ENCODE measurements around the gene LILRB2. TPM values are rescaled to one million over a fixed set of nuclear protein-coding genes. Genes with fewer than 3 reads are reported as not detected.

LILRB2 gene
- total and polyA plus RNA-seq, 5 experiments from 2014 or later = 0.47 TPM; not detected in 3

DNA sequence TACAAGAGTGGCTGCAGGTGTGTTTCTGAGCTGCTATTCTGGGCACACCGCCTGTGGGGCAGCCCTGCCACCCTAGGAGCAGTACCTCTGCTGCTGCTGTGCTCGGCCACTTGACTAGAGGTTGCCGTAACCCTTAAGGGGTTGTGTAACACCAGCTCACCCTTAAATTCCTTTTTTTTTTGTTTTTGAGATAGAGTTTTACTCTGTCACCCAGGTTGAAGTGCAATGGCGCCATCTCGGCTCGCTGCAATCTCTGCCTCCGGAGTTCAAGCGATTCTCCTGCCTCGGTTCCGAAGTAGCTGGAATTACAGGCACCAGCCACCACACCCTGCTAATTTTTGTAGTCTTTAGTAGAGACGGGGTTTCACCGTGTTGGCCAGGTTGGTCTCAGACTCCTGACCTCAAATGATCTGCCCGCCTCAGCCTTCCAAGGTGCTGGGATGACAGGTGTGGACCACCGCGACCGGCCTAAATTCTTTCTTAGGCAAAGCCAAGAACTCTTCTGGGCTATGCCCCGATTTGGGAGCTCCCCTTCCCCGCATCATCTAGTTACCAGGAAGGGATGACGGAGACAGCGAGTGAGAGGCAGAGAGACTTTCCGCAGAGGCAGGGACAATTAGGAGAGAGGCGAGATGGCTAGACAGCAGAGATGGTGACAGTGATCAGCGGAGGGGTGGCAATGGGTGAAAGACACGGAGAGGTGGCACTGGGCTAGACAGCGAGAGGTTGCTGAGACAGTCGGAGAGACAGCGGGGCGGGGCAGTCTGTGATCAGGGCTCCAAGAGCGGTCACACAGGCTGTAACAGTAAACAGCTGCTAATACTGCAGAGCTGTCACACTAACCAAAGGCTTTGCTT is 36.4 kb upstream of the LILRB2 start:
- POLR2A ChIA-PET = no interaction called here
- H3K36me3 Mint-ChIP-seq = no peaks in the 10 kb centered on the region
- H3K4me3 Mint-ChIP-seq = no peak overlapping the region
- peaks cover 9 to 37% (median 24%) of the 10 kb centered on the region in 5 donors for H3K27me3 Mint-ChIP-seq
- DNase-seq = no peak
- peaks cover 0 to 17% (median 0%) of the 10 kb centered on the region in 4 donors for H3K4me1 Mint-ChIP-seq
- no peaks in the 10 kb centered on the region for H3K9me3 Mint-ChIP-seq
- no peak overlapping the region for H3K27ac Mint-ChIP-seq
- ATAC-seq = no peak

DNA sequence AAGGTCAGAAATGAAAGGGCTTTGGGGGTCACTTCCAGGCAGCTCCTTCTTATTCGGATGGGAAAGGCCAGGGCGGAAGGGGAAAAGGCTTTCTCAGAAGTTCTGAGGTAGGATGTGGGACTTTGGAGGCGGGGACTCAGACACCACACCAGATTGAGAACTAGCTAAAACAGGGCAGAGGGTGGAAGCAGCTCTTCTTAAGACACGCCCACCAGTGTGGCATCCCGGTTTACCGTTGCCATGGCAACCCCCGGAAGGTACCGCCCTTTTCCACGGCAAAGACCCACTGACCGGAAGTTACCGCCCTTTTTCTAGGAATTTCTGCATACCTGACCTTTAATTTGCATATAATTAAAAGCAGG is 35.8 kb upstream of the LILRB2 start:
- Mint-ChIP-seq H3K9me3 (no peaks in the 10 kb centered on the region), H3K36me3 (no peaks in the 10 kb centered on the region), H3K4me1 (peaks cover 0 to 17% (median 0%) of the 10 kb centered on the region in 4 donors), H3K27me3 (peaks cover 9 to 40% (median 24%) of the 10 kb centered on the region in 5 donors), H3K4me3 (no peak overlapping the region), H3K27ac (no peak overlapping the region)
- no peak for DNase-seq
- POLR2A ChIA-PET = no interaction called here
- ATAC-seq = no peak

DNA sequence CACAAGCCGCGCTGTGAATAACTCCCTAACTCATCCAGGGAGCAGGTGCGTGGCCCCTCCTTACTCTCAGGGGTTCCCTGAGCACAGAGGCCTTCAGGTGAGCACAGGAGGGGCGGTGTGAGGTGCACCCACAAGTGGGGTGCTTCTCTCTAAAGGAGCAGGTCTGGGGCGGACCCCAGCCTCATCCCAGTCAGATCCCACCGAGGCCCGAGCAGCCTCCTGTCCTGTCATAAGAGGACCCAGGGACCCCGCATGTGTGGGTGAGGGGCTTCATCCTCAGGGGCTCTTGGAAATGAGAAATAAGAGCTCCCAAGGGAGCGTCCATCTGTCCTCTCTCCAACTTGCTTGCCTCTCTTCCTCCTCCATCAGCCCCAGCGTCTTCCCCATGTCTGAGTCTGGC is 35.0 kb upstream of the LILRB2 start:
- DNase-seq = no peak
- H3K27ac Mint-ChIP-seq = no peak overlapping the region
- peaks cover 0 to 17% (median 0%) of the 10 kb centered on the region in 4 donors for H3K4me1 Mint-ChIP-seq
- H3K36me3 Mint-ChIP-seq = no peaks in the 10 kb centered on the region
- no peak overlapping the region for H3K4me3 Mint-ChIP-seq
- H3K9me3 Mint-ChIP-seq = no peaks in the 10 kb centered on the region
- peaks cover 9 to 48% (median 27%) of the 10 kb centered on the region in 5 donors for H3K27me3 Mint-ChIP-seq
- POLR2A ChIA-PET = no interaction called here
- no peak for ATAC-seq

DNA sequence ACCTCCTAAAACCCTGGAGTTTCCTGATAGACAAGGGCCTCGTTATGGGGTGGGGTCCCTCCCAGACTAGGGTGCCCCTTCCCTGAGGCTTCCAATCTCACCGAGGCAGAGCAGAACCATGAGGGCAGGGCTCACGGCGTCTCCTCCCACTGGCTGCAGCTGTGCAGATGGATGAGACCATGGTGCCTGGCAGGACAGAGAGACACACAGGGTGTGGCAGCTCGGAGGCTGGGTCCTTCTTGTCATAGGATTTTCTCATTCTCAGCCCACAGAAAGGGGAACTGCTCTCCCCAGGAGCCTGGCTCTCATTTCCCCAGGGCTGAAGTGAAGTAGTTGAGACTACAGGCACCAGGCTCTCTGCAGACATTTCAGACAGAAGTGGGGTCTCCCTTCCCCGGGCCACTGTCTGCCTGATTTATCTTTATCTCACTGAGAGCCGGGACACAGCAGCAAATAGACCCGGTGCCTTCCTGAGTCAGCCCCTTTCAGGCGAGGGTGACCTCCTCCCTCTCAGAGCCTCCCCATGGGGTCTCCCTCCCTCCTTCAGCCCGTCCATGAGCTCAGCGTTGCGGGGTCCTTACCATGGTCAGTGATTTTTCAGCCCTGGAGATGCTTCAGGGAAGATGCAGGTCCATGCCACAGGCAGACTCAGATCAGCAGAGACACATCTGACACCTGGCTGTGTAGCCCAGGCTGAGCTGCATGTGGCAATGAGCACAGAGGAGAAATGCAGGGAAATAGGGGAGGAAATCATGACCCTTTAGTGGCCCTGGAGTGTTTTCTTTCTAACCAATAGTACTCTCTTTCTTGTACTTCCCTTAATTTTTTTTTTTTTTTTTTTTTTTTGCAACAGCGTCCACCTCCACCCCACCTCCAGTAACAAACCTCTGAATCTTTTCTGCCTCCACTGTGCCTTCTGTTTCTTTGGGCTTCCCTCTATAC is 31.8 kb upstream of the LILRB2 start, which contains the start of gene LILRA5:
TSS of gene LILRA5 (minus strand) at position 731 of the 942 bp plus-strand sequence. CDS start at position 584, 147 bp downstream.
- Mint-ChIP-seq H3K4me3 (peak within 1 kb of the TSS in 1 of 10 donors; percentile 65), H3K36me3 (no peaks in the 10 kb centered on the region), H3K9me3 (no peaks in the 10 kb centered on the region), H3K27me3 (peaks cover 15 to 55% (median 33%) of the 10 kb centered on the region in 5 donors), H3K4me1 (peaks cover 0 to 16% (median 0%) of the 10 kb centered on the region in 4 donors), H3K27ac (peak within 1 kb of the TSS in 2 of 10 donors; percentile 7 to 41)
- POLR2A ChIA-PET = no interaction called here
- ATAC-seq (no peak), DNase-seq (no peak)

DNA sequence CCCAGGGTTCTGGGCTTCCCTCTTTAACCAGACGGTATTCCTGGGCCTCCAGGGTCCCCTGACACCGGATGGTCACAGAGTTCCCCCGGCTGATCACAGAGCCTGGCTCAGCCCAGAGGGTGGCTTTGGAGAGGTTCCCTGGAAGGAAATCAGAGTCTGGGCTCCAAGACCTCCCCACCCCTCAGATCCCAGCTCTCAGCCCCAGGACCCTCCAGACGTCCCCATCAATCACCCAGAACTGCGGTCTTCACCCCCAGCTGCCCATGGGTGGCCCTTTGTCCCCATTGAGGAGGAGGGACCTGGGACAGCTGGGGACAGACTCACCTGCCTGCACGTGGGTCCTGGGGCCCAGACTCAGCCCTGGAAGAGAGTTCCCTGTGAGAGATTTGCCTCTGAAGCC is 31.1 kb upstream of the LILRB2 start:
- no peak overlapping the region for H3K27ac Mint-ChIP-seq
- POLR2A ChIA-PET = no interaction called here
- DNase-seq (no peak), ATAC-seq (no peak)
- H3K36me3 Mint-ChIP-seq = no peaks in the 10 kb centered on the region
- peaks cover 15 to 52% (median 29%) of the 10 kb centered on the region in 5 donors for H3K27me3 Mint-ChIP-seq
- H3K4me3 Mint-ChIP-seq = peak overlapping the region in 1 of 10 donors; percentile 15
- peaks cover 0 to 17% (median 0%) of the 10 kb centered on the region in 4 donors for H3K4me1 Mint-ChIP-seq
- H3K9me3 Mint-ChIP-seq = no peaks in the 10 kb centered on the region

DNA sequence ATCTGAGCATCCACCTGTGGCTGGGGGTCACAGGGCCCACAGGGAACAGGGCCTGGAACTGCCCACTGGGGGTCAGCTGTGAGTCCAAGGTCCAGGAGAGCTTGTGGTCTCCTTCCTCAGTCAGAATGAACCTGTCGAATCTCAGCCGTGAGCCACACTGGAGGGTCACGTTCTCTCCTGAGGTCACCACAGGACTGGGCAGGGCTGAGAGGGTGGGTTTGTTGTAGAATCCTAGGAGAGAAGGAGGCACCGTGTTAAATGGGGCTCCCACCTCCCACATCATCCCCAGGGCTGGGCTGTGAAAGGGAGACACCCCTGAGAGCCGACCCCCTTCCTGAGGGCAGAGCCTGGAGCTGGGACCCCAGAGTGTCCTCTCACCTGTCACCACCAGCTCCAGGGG is 30.6 kb upstream of the LILRB2 start:
- Mint-ChIP-seq H3K36me3 (no peaks in the 10 kb centered on the region), H3K9me3 (no peaks in the 10 kb centered on the region), H3K27me3 (peaks cover 16 to 52% (median 32%) of the 10 kb centered on the region in 5 donors), H3K4me3 (no peak overlapping the region), H3K4me1 (peaks cover 0 to 13% (median 0%) of the 10 kb centered on the region in 4 donors), H3K27ac (no peak overlapping the region)
- no peak for ATAC-seq
- no peak for DNase-seq
- POLR2A ChIA-PET = no interaction called here

DNA sequence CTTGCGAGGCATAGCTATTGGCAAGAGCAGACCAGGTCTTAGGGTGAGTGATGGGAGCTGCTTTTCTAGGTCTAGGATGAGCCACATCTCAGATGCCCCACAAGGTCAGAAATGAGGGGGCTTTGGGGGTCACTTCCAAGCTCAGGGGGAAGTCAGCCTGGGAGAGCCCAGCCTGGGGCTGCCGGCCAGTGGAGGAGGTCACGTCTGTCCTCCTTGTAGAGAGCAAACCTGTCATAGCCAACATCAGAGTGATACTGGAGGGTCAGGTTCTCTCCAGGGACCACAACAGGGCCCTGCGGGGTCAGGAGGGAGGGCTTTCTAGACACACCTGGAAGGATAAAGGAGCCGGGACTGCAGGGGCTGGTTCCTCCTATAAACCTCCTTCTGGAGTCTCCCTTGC is 29.6 kb upstream of the LILRB2 start:
- Mint-ChIP-seq H3K4me3 (no peak overlapping the region), H3K4me1 (peaks cover 0 to 14% (median 0%) of the 10 kb centered on the region in 4 donors), H3K27me3 (peaks cover 16 to 49% (median 32%) of the 10 kb centered on the region in 5 donors), H3K9me3 (no peaks in the 10 kb centered on the region), H3K36me3 (no peaks in the 10 kb centered on the region), H3K27ac (no peak overlapping the region)
- POLR2A ChIA-PET = no interaction called here
- DNase-seq (no peak), ATAC-seq (no peak)

DNA sequence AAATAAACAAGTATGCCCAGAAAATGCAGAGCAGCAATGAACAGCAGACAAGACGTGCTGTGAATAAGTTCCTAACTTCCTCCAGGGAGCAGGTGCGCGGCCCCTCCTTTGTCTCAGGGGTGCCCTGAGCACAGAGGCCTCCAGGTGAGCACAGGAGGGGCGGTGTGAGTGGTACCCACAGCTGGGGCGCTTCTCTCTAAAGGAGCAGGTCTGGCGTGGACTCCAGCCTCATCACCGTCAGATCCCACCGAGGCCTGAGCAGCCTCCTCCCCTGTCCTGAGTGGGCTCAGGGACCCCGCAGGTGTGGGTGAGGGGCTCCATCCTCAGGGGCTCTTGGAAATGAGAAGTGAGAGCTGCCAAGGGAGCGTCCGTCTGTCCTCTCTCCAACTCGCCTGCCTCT is 28.9 kb upstream of the LILRB2 start:
- POLR2A ChIA-PET = no interaction called here
- Mint-ChIP-seq H3K27ac (no peak overlapping the region), H3K4me3 (no peak overlapping the region), H3K9me3 (no peaks in the 10 kb centered on the region), H3K36me3 (no peaks in the 10 kb centered on the region), H3K27me3 (peaks cover 16 to 51% (median 38%) of the 10 kb centered on the region in 5 donors), H3K4me1 (peaks cover 2 to 20% (median 4%) of the 10 kb centered on the region in 4 donors)
- no peak for DNase-seq
- no peak for ATAC-seq

DNA sequence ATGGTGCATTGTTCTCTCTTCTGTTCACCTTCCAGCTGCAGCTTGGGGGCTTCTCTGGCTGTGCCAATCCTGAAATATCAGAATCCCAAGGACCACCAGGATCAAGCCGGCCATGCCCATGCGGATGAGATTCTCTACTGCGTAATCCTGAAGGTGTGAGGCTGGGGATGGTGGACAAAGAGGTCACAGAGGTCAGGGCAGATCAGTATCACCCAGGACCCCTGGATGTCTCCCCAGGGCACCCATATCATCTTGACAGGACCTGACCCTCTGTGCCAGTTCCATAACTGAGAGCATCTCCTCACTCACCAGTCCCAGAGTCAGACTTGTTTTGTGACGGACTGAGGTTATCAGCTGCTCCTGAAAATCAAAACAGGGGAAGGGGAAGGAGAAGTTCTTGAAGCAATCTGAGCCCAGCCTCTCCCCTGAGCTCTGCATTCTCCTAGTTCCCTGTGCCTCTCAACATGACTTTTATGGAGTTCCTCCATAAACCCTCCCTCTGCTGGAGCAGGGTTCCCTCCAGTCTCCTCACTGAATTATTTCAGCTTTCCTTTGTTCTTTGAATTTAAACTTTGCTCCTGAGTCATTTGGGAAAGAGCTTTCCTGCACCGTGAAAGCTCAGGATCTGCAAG is 26.6 kb upstream of the LILRB2 start:
- H3K4me1 Mint-ChIP-seq = peaks cover 7 to 34% (median 18%) of the 10 kb centered on the region in 4 donors
- H3K9me3 Mint-ChIP-seq = no peaks in the 10 kb centered on the region
- no peaks in the 10 kb centered on the region for H3K36me3 Mint-ChIP-seq
- H3K27me3 Mint-ChIP-seq = peaks cover 9 to 35% (median 25%) of the 10 kb centered on the region in 5 donors
- DNase-seq (peak in 1 of 10 donors; percentile 7), ATAC-seq (no peak)
- H3K4me3 Mint-ChIP-seq = no peak overlapping the region
- H3K27ac Mint-ChIP-seq = no peak overlapping the region
- POLR2A ChIA-PET = no interaction called here

DNA sequence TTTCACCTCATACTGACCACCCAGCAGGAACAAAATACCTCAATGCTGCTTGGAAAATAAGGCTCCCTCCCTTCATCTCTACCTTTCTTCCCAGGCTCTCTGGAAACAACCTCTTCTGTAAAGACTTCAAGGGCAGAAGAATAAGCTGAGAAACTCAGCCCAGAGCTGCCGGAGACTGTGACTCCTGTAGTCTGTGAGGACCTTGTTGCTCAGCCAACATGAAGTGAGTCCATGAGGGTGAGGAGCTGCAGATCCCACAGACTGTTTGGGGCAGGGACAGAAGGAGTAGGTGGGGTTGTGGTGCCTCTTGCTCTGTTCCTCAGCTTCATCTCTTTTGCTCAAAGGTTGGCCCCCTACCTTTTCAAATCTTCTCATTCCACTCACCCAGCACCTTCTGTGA is 24.2 kb upstream of the LILRB2 start:
- Mint-ChIP-seq H3K9me3 (no peaks in the 10 kb centered on the region), H3K4me3 (peak overlapping the region in 3 of 10 donors; percentile 47 to 54 (median 50)), H3K36me3 (no peaks in the 10 kb centered on the region), H3K27ac (peak overlapping the region in 1 of 10 donors; percentile 24), H3K4me1 (peaks cover 7 to 37% (median 18%) of the 10 kb centered on the region in 4 donors), H3K27me3 (peaks cover 4 to 21% (median 8%) of the 10 kb centered on the region in 5 donors)
- POLR2A ChIA-PET = no interaction called here
- DNase-seq (no peak), ATAC-seq (no peak)

DNA sequence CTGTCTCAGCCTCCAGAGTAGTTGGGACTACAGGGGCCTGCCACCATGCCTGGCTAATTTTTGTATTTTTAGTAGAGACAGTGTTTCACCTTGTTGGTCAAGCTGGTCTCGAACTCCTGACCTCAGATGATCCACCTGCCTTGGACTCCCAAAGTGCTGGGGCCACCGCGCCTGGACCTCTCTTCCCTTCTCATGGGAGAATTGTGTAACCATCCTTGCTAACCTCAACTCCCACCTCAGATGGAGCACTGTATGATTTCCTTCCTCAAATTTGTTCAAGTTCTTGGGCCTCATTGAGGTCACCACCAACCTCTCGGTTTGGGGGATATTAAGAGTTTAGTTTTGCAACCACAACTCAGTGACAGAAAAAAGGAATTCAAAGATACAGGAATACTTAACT is 21.3 kb upstream of the LILRB2 start:
- Mint-ChIP-seq H3K9me3 (no peaks in the 10 kb centered on the region), H3K27me3 (peaks cover 0 to 24% (median 11%) of the 10 kb centered on the region in 5 donors), H3K27ac (peak overlapping the region in 1 of 10 donors; percentile 33), H3K4me3 (no peak overlapping the region), H3K4me1 (peaks cover 7 to 31% (median 18%) of the 10 kb centered on the region in 4 donors), H3K36me3 (no peaks in the 10 kb centered on the region)
- POLR2A ChIA-PET = interaction anchor here (0.7 kb wide), 1 partner anchor 298 kb away, joined by 3 read pairs; no protein-coding TSS in a partner anchor
- DNase-seq (no peak), ATAC-seq (no peak)

DNA sequence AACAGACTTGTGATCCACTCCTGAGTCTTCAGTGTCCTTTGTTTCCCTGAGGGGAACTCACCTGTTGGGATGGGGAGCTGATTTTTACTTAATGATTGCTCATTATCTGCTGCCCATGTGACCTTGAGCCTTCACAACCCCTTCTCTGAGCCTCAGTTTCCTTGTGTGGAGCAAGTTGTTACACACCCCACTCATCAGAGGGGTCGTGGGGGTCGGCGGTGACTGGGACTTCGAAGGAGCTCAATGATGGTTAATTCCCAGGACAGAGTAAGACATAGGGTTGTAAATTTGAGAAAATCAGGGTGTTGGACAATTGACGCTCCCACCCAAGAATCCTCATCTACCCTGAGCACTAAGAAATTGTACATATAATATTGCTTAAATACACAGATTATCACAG is 18.6 kb upstream of the LILRB2 start:
- ATAC-seq (no peak), DNase-seq (no peak)
- Mint-ChIP-seq H3K27ac (no peak overlapping the region), H3K9me3 (peaks cover 0 to 5% (median 0%) of the 10 kb centered on the region in 9 donors), H3K4me1 (peaks cover 2 to 18% (median 11%) of the 10 kb centered on the region in 4 donors), H3K4me3 (no peak overlapping the region), H3K36me3 (peaks cover 0 to 3% (median 0%) of the 10 kb centered on the region in 3 donors), H3K27me3 (peaks cover 0 to 15% (median 6%) of the 10 kb centered on the region in 5 donors)
- POLR2A ChIA-PET = no interaction called here
